ENCODE measurements around the gene ZNF18. TPM values are rescaled to one million over a fixed set of nuclear protein-coding genes. Genes with fewer than 3 reads are reported as not detected.

The ZNF18 gene
- total RNA-seq, 1 donor from 2014 or later: 11.6 TPM

GRCh38 chr17:12037970-12038369 is 40.7 kb upstream of the ZNF18 start:
- H3K4me1 ChIP-seq: peaks cover 0 to 4% of the 10 kb centered on the region in 2 donors
- intact Hi-C loops (cut with DNase I): no loop called here
- no peak for DNase-seq (ENCODE audit: low spot score in 2 of 2)
- H3K9me3 ChIP-seq: no peaks in the 10 kb centered on the region
- H3K27ac ChIP-seq: no peak overlapping the region
- no peak overlapping the region for H3K4me3 ChIP-seq
- H3K36me3 ChIP-seq: no peaks in the 10 kb centered on the region
- H3K27me3 ChIP-seq: no peaks in the 10 kb centered on the region
- no peak for TF ChIP-seq CTCF (IDR thresholded peaks at IDR 0.05)

- Histone ChIP-seq H3K4me1 (no peaks in the 10 kb centered on the region), H3K9me3 (no peaks in the 10 kb centered on the region), H3K27ac (no peak overlapping the region), H3K27me3 (no peaks in the 10 kb centered on the region), H3K36me3 (no peaks in the 10 kb centered on the region), H3K4me3 (no peak overlapping the region)
- intact Hi-C loops (cut with DNase I): no loop called here
- DNase-seq (ENCODE audit: low spot score in 2 of 2): no peak
- no peak for TF ChIP-seq CTCF (IDR thresholded peaks at IDR 0.05)
Measured at GRCh38 chr17:12035673-12036072, 38.4 kb upstream of the ZNF18 start.

- Histone ChIP-seq H3K27ac (no peak overlapping the region), H3K4me1 (no peaks in the 10 kb centered on the region), H3K9me3 (no peaks in the 10 kb centered on the region), H3K4me3 (no peak overlapping the region), H3K27me3 (no peaks in the 10 kb centered on the region), H3K36me3 (no peaks in the 10 kb centered on the region)
- intact Hi-C loops (cut with DNase I): no loop called here
- no peak for TF ChIP-seq CTCF (IDR thresholded peaks at IDR 0.05)
- DNase-seq (ENCODE audit: low spot score in 2 of 2): no peak
Measured at GRCh38 chr17:12034538-12034937, 37.3 kb upstream of the ZNF18 start.

GRCh38 chr17:12028611-12029010 is 31.3 kb upstream of the ZNF18 start:
- Histone ChIP-seq H3K36me3 (no peaks in the 10 kb centered on the region), H3K4me3 (no peak overlapping the region), H3K27me3 (no peaks in the 10 kb centered on the region), H3K9me3 (no peaks in the 10 kb centered on the region), H3K27ac (no peak overlapping the region), H3K4me1 (peaks cover 0 to 4% of the 10 kb centered on the region in 2 donors)
- no peak for DNase-seq (ENCODE audit: low spot score in 2 of 2)
- intact Hi-C loops (cut with DNase I): loop anchor here (10.0 kb wide), 1 partner anchor 986 kb away; the partner anchor contains the start of gene ELAC2
- TF ChIP-seq CTCF (IDR thresholded peaks at IDR 0.05): no peak

- DNase-seq (ENCODE audit: low spot score in 2 of 2): no peak
- H3K4me1 ChIP-seq: peaks cover 0 to 11% of the 10 kb centered on the region in 2 donors
- TF ChIP-seq CTCF (IDR thresholded peaks at IDR 0.05): no peak
- H3K36me3 ChIP-seq: no peaks in the 10 kb centered on the region
- H3K27ac ChIP-seq: no peak overlapping the region
- no peak overlapping the region for H3K4me3 ChIP-seq
- intact Hi-C loops (cut with DNase I): loop anchor here (10.0 kb wide), 1 partner anchor 987 kb away; the partner anchor contains the start of gene ELAC2
- no peaks in the 10 kb centered on the region for H3K9me3 ChIP-seq
- no peaks in the 10 kb centered on the region for H3K27me3 ChIP-seq
Measured at GRCh38 chr17:12027658-12028057, 30.4 kb upstream of the ZNF18 start.

GRCh38 chr17:12024327-12024726 is 27.1 kb upstream of the ZNF18 start:
- no peak for TF ChIP-seq CTCF (IDR thresholded peaks at IDR 0.05)
- DNase-seq (ENCODE audit: low spot score in 2 of 2): no peak
- no peaks in the 10 kb centered on the region for H3K27me3 ChIP-seq
- H3K4me3 ChIP-seq: no peak overlapping the region
- no peaks in the 10 kb centered on the region for H3K9me3 ChIP-seq
- intact Hi-C loops (cut with DNase I): loop anchor here (5.0 to 10.0 kb wide), 2 partner anchors 93 to 990 kb away; partner anchors contain the start of gene ELAC2
- H3K36me3 ChIP-seq: no peaks in the 10 kb centered on the region
- peaks cover 10 to 21% of the 10 kb centered on the region in 2 donors for H3K4me1 ChIP-seq
- no peak overlapping the region for H3K27ac ChIP-seq
